Neuronal stem cell (in vitro differentiated cells): ENCODE measurements around the gene DNM3.

Experiments used
- DNase-seq: peaks from one replicate; pipeline ENCODE4 v3.0.0-alpha.2; 2013; ENCODE audit warnings: low spot score
- H2AFZ ChIP-seq: one replicate; pipeline ENCODE4 v1.6.1; 2013; ENCODE audit warnings: mild to moderate bottlenecking, low read length, inconsistent platforms
- H2AK5ac ChIP-seq: 2 replicates; pipeline ENCODE4 v1.6.1; 2013; ENCODE audit warnings: low read depth, mild to moderate bottlenecking, inconsistent platforms, low read length, moderate library complexity, mixed read lengths
- H2BK120ac ChIP-seq: 2 replicates; pipeline ENCODE4 v1.6.1; 2013; ENCODE audit warnings: low read depth, mild to moderate bottlenecking, inconsistent platforms, low read length, moderate library complexity, mixed read lengths
- H2BK12ac ChIP-seq: one replicate; pipeline ENCODE4 v1.6.1; 2013; ENCODE audit warnings: low read length, inconsistent platforms
- H2BK15ac ChIP-seq: 2 replicates; pipeline ENCODE4 v1.6.1; 2013; ENCODE audit warnings: mild to moderate bottlenecking, low read length, inconsistent platforms, mixed read lengths
- H2BK5ac ChIP-seq: one replicate; pipeline ENCODE4 v1.6.1; 2013; ENCODE audit warnings: inconsistent platforms, mild to moderate bottlenecking, low read length, moderate library complexity
- H3K14ac ChIP-seq: one replicate; pipeline ENCODE4 v1.6.1; 2013; ENCODE audit warnings: low read length, inconsistent platforms
- H3K18ac ChIP-seq: 2 replicates; pipeline ENCODE4 v1.6.1; 2013; ENCODE audit warnings: low read length, inconsistent platforms
- H3K23ac ChIP-seq: 2 replicates; pipeline ENCODE4 v1.6.1; 2013; ENCODE audit warnings: low read depth, mild to moderate bottlenecking, mixed read lengths, low read length, inconsistent platforms; ENCODE audit not compliant: poor library complexity
- H3K27ac ChIP-seq: replicated peaks from 3 replicates; pipeline ENCODE4 v1.5.1; 2013; ENCODE audit warnings: low read length, inconsistent platforms
- H3K27me3 ChIP-seq, 3 experiments: 2 replicates each; pipeline ENCODE4 v1.6.1; 2013; ENCODE audit warnings: low read length in 3 of 3, mild to moderate bottlenecking in 2 of 3, inconsistent platforms in 1 of 3, low read depth in 1 of 3, mixed read lengths in 1 of 3, moderate library complexity in 1 of 3; ENCODE audit not compliant: control insufficient read depth in 3 of 3, insufficient read depth in 3 of 3
- H3K36me3 ChIP-seq, 2 donors: replicated peaks in 1 of 2; 2 replicates each; pipeline ENCODE4 v1.6.1; 2013; ENCODE audit warnings: low read length in 2 of 2; ENCODE audit not compliant: control insufficient read depth in 2 of 2, insufficient read depth in 2 of 2
- H3K4ac ChIP-seq: 2 replicates; pipeline ENCODE4 v1.6.1; 2013; ENCODE audit warnings: inconsistent platforms, mild to moderate bottlenecking, low read length, moderate library complexity
- H3K4me1 ChIP-seq, 2 donors: 1 replicate in 1 of 2; 2 replicates in 1 of 2; pipeline ENCODE4 v1.6.1; 2013; ENCODE audit warnings: low read length in 2 of 2, low read depth in 1 of 2; ENCODE audit not compliant: control insufficient read depth in 2 of 2, insufficient read depth in 1 of 2
- H3K4me2 ChIP-seq: one replicate; pipeline ENCODE4 v1.6.1; 2013; ENCODE audit warnings: mild to moderate bottlenecking, low read length, inconsistent platforms; ENCODE audit not compliant: insufficient read depth, poor library complexity, severe bottlenecking
- H3K4me3 ChIP-seq, 2 donors: 2 replicates each; pipeline ENCODE4 v1.5.1; 2013; ENCODE audit warnings: low read length in 2 of 2, mild to moderate bottlenecking in 2 of 2, inconsistent platforms in 1 of 2, moderate library complexity in 1 of 2
- H3K79me1 ChIP-seq: one replicate; pipeline ENCODE4 v1.6.1; 2013; ENCODE audit warnings: low read depth, mild to moderate bottlenecking, inconsistent platforms, low read length, moderate library complexity
- H3K9ac ChIP-seq: one replicate; pipeline ENCODE4 v1.6.1; 2013; ENCODE audit warnings: mild to moderate bottlenecking, low read depth, low read length, inconsistent platforms; ENCODE audit not compliant: poor library complexity
- H3K9me3 ChIP-seq, 2 donors: replicated peaks in 1 of 2; 2 replicates each; pipeline versions ENCODE3 to v1.6.1; 2013; ENCODE audit warnings: low read length in 2 of 2, mild to moderate bottlenecking in 2 of 2, inconsistent platforms in 1 of 2, low read depth in 1 of 2, mixed read lengths in 1 of 2, moderate library complexity in 1 of 2; ENCODE audit not compliant: control insufficient read depth in 2 of 2, insufficient read depth in 1 of 2
- H4K8ac ChIP-seq: one replicate; pipeline ENCODE4 v1.6.1; 2013; ENCODE audit warnings: low read depth, mild to moderate bottlenecking, inconsistent platforms, low read length, moderate library complexity
- H4K91ac ChIP-seq: one replicate; pipeline ENCODE4 v1.6.1; 2013; ENCODE audit warnings: low read length, low read depth, mild to moderate bottlenecking, inconsistent platforms; ENCODE audit not compliant: poor library complexity
- WGBS, 2 donors: extraction: QIAGEN DNeasy Blood & Tissue Kit; methylation state at CpG; one replicate each; pipeline ENCODE4 v1.1.7; 2013; ENCODE audit warnings: missing lambda C conversion rate in 2 of 2, mixed read lengths in 1 of 2; ENCODE audit not compliant: insufficient read length in 2 of 2, insufficient replicate concordance in 1 of 2; ENCODE audit errors: extremely low coverage in 2 of 2; 5-methylcytosine and 5-hydroxymethylcytosine counted together

DNM3 gene

GRCh38 chr1:172239901-172240300 lies 398.6 kb downstream of the DNM3 start:
- no peaks in the 10 kb centered on the region for H3K79me1 ChIP-seq
- no peak overlapping the region for H3K23ac ChIP-seq
- no peak overlapping the region for H2BK12ac ChIP-seq
- H3K4me3 ChIP-seq: no peak overlapping the region
- no peaks in the 10 kb centered on the region for H3K36me3 ChIP-seq
- H2AFZ ChIP-seq: peak overlapping the region; percentile 27
- DNase-seq: no peak
- H3K18ac ChIP-seq: no peak overlapping the region
- no peak overlapping the region for H4K91ac ChIP-seq
- H2BK120ac ChIP-seq: no peak overlapping the region
- no peaks in the 10 kb centered on the region for H3K9me3 ChIP-seq
- no peak overlapping the region for H3K9ac ChIP-seq
- H3K4me2 ChIP-seq: no peak overlapping the region
- no peak overlapping the region for H2BK15ac ChIP-seq
- H3K27me3 ChIP-seq: no peaks in the 10 kb centered on the region
- no peak overlapping the region for H3K4ac ChIP-seq
- no peak overlapping the region for H2BK5ac ChIP-seq
- no peak overlapping the region for H2AK5ac ChIP-seq
- no peak overlapping the region for H3K27ac ChIP-seq
- peaks cover 5 to 7% of the 10 kb centered on the region in 2 donors for H3K4me1 ChIP-seq
- no peak overlapping the region for H4K8ac ChIP-seq
- no CpG with 5 or more reads among the region's 2 CpGs for WGBS, 2 donors
- no peak overlapping the region for H3K14ac ChIP-seq

DNA sequence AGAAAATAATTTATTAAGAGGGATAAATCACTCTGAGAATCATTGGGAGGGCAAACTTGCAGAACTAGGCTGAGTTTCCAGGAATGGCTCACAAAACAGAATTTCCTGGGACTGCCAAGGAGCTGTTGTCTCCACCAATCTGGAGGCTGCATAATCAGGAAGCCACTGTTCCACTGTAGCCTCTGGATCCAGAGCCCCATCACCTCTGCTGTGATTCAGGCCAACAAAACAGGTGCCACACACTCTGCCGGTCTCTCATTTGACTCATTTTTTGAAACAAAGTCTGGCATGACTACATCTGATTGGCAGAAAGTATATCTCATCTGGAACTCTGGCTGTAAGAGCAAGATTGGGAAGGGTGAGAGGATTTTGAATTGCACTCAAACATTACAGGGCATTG lies 400.2 kb downstream of the DNM3 start:
- no peak for DNase-seq
- peaks cover 5 to 7% of the 10 kb centered on the region in 2 donors for H3K4me1 ChIP-seq
- H4K91ac ChIP-seq: no peak overlapping the region
- H2BK120ac ChIP-seq: no peak overlapping the region
- no CpG with 5 or more reads among the region's 1 CpG for WGBS, 2 donors
- H3K27ac ChIP-seq: no peak overlapping the region
- no peak overlapping the region for H2BK15ac ChIP-seq
- no peak overlapping the region for H3K18ac ChIP-seq
- no peaks in the 10 kb centered on the region for H3K27me3 ChIP-seq
- H3K79me1 ChIP-seq: no peaks in the 10 kb centered on the region
- H2BK5ac ChIP-seq: no peak overlapping the region
- H2AFZ ChIP-seq: peak overlapping the region; percentile 36
- no peak overlapping the region for H3K4me2 ChIP-seq
- no peak overlapping the region for H3K14ac ChIP-seq
- H3K36me3 ChIP-seq: no peaks in the 10 kb centered on the region
- no peak overlapping the region for H3K4me3 ChIP-seq
- no peak overlapping the region for H3K4ac ChIP-seq
- H2AK5ac ChIP-seq: no peak overlapping the region
- H2BK12ac ChIP-seq: no peak overlapping the region
- H3K23ac ChIP-seq: no peak overlapping the region
- H3K9me3 ChIP-seq: no peaks in the 10 kb centered on the region
- no peak overlapping the region for H3K9ac ChIP-seq
- no peak overlapping the region for H4K8ac ChIP-seq

DNA sequence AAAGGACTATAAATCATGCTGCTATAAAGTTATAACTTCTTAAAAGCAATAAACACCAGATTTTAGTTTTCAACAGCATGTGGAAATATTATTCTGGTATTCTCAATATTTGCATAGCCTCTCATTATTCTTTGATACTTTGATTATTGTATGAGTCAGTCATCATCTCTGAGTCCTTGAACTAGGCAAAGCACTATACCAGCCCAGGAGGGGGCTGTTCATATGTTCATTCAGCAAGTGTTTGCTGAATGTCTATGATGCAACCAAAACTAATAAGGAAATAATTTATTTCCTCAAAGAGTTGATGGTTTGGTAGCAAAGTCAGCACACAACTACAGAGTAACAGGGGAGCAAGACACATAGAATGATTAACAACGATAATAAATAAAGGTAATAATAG lies 403.6 kb downstream of the DNM3 start:
- no peak overlapping the region for H2BK15ac ChIP-seq
- no peak overlapping the region for H3K4me3 ChIP-seq
- no peak overlapping the region for H4K8ac ChIP-seq
- no peak overlapping the region for H3K4me2 ChIP-seq
- WGBS, 2 donors: no CpG with 5 or more reads among the region's 1 CpG
- no peaks in the 10 kb centered on the region for H3K79me1 ChIP-seq
- no peak overlapping the region for H3K23ac ChIP-seq
- H3K27ac ChIP-seq: no peak overlapping the region
- H3K4me1 ChIP-seq: peaks cover 0 to 3% of the 10 kb centered on the region in 2 donors
- no peak overlapping the region for H3K18ac ChIP-seq
- H3K36me3 ChIP-seq: no peaks in the 10 kb centered on the region
- no peak overlapping the region for H2AK5ac ChIP-seq
- no peak overlapping the region for H4K91ac ChIP-seq
- H3K27me3 ChIP-seq: no peaks in the 10 kb centered on the region
- H3K9me3 ChIP-seq: no peaks in the 10 kb centered on the region
- no peak overlapping the region for H3K14ac ChIP-seq
- H3K9ac ChIP-seq: no peak overlapping the region
- no peak overlapping the region for H2BK12ac ChIP-seq
- no peak overlapping the region for H2BK120ac ChIP-seq
- no peak for DNase-seq
- H3K4ac ChIP-seq: no peak overlapping the region
- no peak overlapping the region for H2BK5ac ChIP-seq
- no peak overlapping the region for H2AFZ ChIP-seq

- no peak for DNase-seq
- no peak overlapping the region for H3K23ac ChIP-seq
- H3K18ac ChIP-seq: no peak overlapping the region
- H4K91ac ChIP-seq: no peak overlapping the region
- no peak overlapping the region for H3K14ac ChIP-seq
- H3K4me1 ChIP-seq: no peaks in the 10 kb centered on the region
- no peak overlapping the region for H2AFZ ChIP-seq
- WGBS, 2 donors: no CpG with 5 or more reads among the region's 3 CpGs
- no peak overlapping the region for H3K4ac ChIP-seq
- no peak overlapping the region for H2BK12ac ChIP-seq
- no peak overlapping the region for H2BK15ac ChIP-seq
- no peaks in the 10 kb centered on the region for H3K36me3 ChIP-seq
- H3K27me3 ChIP-seq: no peaks in the 10 kb centered on the region
- no peaks in the 10 kb centered on the region for H3K79me1 ChIP-seq
- no peak overlapping the region for H3K4me2 ChIP-seq
- no peak overlapping the region for H3K9ac ChIP-seq
- H2AK5ac ChIP-seq: no peak overlapping the region
- H2BK5ac ChIP-seq: no peak overlapping the region
- no peak overlapping the region for H3K27ac ChIP-seq
- H3K4me3 ChIP-seq: no peak overlapping the region
- H2BK120ac ChIP-seq: no peak overlapping the region
- H4K8ac ChIP-seq: no peak overlapping the region
- no peaks in the 10 kb centered on the region for H3K9me3 ChIP-seq
Observed at GRCh38 chr1:172245788-172246187, 404.5 kb downstream of the DNM3 start.
